CD14-positive monocyte (primary cell): ENCODE data around the gene TKFC. TPM values are rescaled to one million over a fixed set of nuclear protein-coding genes. Genes with fewer than 3 reads are reported as not detected.

Experiments used
- DNase-seq, 3 donors: peaks; one replicate each; pipeline ENCODE4 v3.0.0-alpha.2; 2011 to 2022
- H2AFZ ChIP-seq: 2 replicates; pipeline ENCODE4 v1.6.0; 2012; ENCODE audit warnings: mild to moderate bottlenecking, low read depth, low read length, inconsistent platforms; ENCODE audit not compliant: insufficient read depth, poor library complexity, severe bottlenecking
- H3K27ac ChIP-seq, 2 donors: 1 replicate in 1 of 2; 2 replicates in 1 of 2; pipeline ENCODE4 v1.5.1; 2012 to 2013; ENCODE audit warnings: low read length in 2 of 2, control low read depth in 1 of 2, inconsistent platforms in 1 of 2, low read depth in 1 of 2, mild to moderate bottlenecking in 1 of 2
- H3K27me3 ChIP-seq, 2 donors: one replicate each; pipeline versions ENCODE4 v1.6.0 to v1.6.1; 2011 to 2013; ENCODE audit warnings: low read length in 2 of 2; ENCODE audit not compliant: control insufficient read depth in 2 of 2, insufficient read depth in 2 of 2
- H3K36me3 ChIP-seq, 2 donors: replicated peaks in 1 of 2; 1 replicate in 1 of 2; 2 replicates in 1 of 2; pipeline versions ENCODE4 v1.5.1 to v1.6.1; 2012 to 2013; ENCODE audit warnings: low read length in 2 of 2, control low read depth in 1 of 2, inconsistent platforms in 1 of 2, mild to moderate bottlenecking in 1 of 2; ENCODE audit not compliant: insufficient read depth in 2 of 2, control insufficient read depth in 1 of 2
- H3K4me1 ChIP-seq, 2 donors: 1 replicate in 1 of 2; 2 replicates in 1 of 2; pipeline versions ENCODE4 v1.5.1 to v1.6.1; 2012 to 2013; ENCODE audit warnings: low read length in 2 of 2, control low read depth in 1 of 2, inconsistent platforms in 1 of 2, mild to moderate bottlenecking in 1 of 2, moderate library complexity in 1 of 2; ENCODE audit not compliant: insufficient read depth in 2 of 2, control insufficient read depth in 1 of 2
- H3K4me2 ChIP-seq: replicated peaks from 2 replicates; pipeline ENCODE3; 2012; ENCODE audit warnings: low read length, moderate library complexity, mild to moderate bottlenecking; ENCODE audit not compliant: poor library complexity, severe bottlenecking; ENCODE audit errors: extremely low read depth
- H3K4me3 ChIP-seq, 3 experiments: fragments of 200-600 bp in 1 of 3; sonication (generic) in 1 of 3; replicated peaks in 1 of 3; 1 replicate in 2 of 3; 2 replicates in 1 of 3; pipeline ENCODE4 v1.5.1; 2011 to 2013; ENCODE audit warnings: low read length in 3 of 3, mild to moderate bottlenecking in 3 of 3, control low read depth in 2 of 3, low read depth in 2 of 3, inconsistent platforms in 1 of 3, moderate library complexity in 1 of 3
- H3K79me2 ChIP-seq: 2 replicates; pipeline ENCODE4 v1.6.0; 2012; ENCODE audit warnings: mild to moderate bottlenecking, control low read depth, inconsistent platforms, low read length, moderate library complexity; ENCODE audit not compliant: insufficient read depth
- H3K9ac ChIP-seq: 2 replicates; pipeline ENCODE4 v1.6.0; 2017; ENCODE audit warnings: low read length, mild to moderate bottlenecking; ENCODE audit not compliant: insufficient read depth, poor library complexity, severe bottlenecking
- H3K9me3 ChIP-seq, 2 donors: replicated peaks in 1 of 2; 1 replicate in 1 of 2; 2 replicates in 1 of 2; pipeline versions ENCODE4 v1.5.1 to v1.6.1; 2012 to 2013; ENCODE audit warnings: low read length in 2 of 2, control low read depth in 1 of 2; ENCODE audit not compliant: control insufficient read depth in 1 of 2, insufficient read depth in 1 of 2
- H4K20me1 ChIP-seq: 2 replicates; pipeline ENCODE4 v1.6.0; 2012; ENCODE audit warnings: mild to moderate bottlenecking, low read length, control low read depth, moderate library complexity; ENCODE audit not compliant: insufficient read depth
- H3K27ac Mint-ChIP-seq, 7 donors: one replicate each; pipeline ENCODE4 v1.8.0; 2020; ENCODE audit warnings: mild to moderate bottlenecking in 7 of 7, mixed read lengths in 7 of 7, moderate library complexity in 6 of 7, inconsistent platforms in 2 of 7
- H3K27me3 Mint-ChIP-seq, 3 donors: one replicate each; pipeline ENCODE4 v1.8.0; 2021 to 2022; ENCODE audit warnings: low read depth in 3 of 3, mild to moderate bottlenecking in 3 of 3, mixed read lengths in 3 of 3, moderate library complexity in 3 of 3, inconsistent platforms in 1 of 3
- H3K36me3 Mint-ChIP-seq, 2 donors: one replicate each; pipeline ENCODE4 v1.8.0; 2020; ENCODE audit warnings: mixed read lengths in 2 of 2, inconsistent platforms in 1 of 2, mild to moderate bottlenecking in 1 of 2
- H3K4me1 Mint-ChIP-seq: one replicate; pipeline ENCODE4 v1.8.0; 2020; ENCODE audit warnings: mild to moderate bottlenecking, mixed read lengths
- H3K4me3 Mint-ChIP-seq, 2 donors: one replicate each; pipeline ENCODE4 v1.8.0; 2020; ENCODE audit warnings: mild to moderate bottlenecking in 2 of 2, mixed read lengths in 2 of 2, moderate library complexity in 1 of 2
- H3K9me3 Mint-ChIP-seq, 7 donors: one replicate each; pipeline ENCODE4 v1.8.0; 2020 to 2022; ENCODE audit warnings: mixed read lengths in 7 of 7, mild to moderate bottlenecking in 6 of 7, moderate library complexity in 6 of 7, inconsistent platforms in 2 of 7
- WGBS: methylation state at CpG from one replicate; pipeline ENCODE4 v1.1.5; 2013; ENCODE audit warnings: missing lambda C conversion rate; ENCODE audit not compliant: insufficient coverage; 5-methylcytosine and 5-hydroxymethylcytosine counted together
- intact Hi-C, 2 donors: fragments of 100-400 bp; cut with micrococcal nuclease; formaldehyde crosslinking; loops; one replicate each; pipeline versions ENCODE4 v1.15.0 to v1.15.1; 2023
- polyA plus RNA-seq, 3 donors: library from polyadenylated mRNA; depleted of rRNA in 1 of 3; unstranded in 2 of 3; stranded (reverse) in 1 of 3; fragments of 300-500 nt in 2 of 3; fragments of >200 nt in 1 of 3; fragmentation: Illumina TruSeq in 2 of 3; gene quantifications; 1 replicate in 2 of 3; 2 replicates in 1 of 3; pipeline ENCODE4 v1.2.3, GENCODE V29; 2012 to 2021
- TF ChIP-seq, protein P1 (sequence below): fragments of 200-600 bp; IDR thresholded peaks from one replicate; pipeline ENCODE4 v1.8.0; 2022; ENCODE audit warnings: antibody characterized with exemption, mild to moderate bottlenecking

Gene TKFC
- polyA plus RNA-seq, 3 donors, result 29.5 to 40.8 (median 29.6) TPM

DNA sequence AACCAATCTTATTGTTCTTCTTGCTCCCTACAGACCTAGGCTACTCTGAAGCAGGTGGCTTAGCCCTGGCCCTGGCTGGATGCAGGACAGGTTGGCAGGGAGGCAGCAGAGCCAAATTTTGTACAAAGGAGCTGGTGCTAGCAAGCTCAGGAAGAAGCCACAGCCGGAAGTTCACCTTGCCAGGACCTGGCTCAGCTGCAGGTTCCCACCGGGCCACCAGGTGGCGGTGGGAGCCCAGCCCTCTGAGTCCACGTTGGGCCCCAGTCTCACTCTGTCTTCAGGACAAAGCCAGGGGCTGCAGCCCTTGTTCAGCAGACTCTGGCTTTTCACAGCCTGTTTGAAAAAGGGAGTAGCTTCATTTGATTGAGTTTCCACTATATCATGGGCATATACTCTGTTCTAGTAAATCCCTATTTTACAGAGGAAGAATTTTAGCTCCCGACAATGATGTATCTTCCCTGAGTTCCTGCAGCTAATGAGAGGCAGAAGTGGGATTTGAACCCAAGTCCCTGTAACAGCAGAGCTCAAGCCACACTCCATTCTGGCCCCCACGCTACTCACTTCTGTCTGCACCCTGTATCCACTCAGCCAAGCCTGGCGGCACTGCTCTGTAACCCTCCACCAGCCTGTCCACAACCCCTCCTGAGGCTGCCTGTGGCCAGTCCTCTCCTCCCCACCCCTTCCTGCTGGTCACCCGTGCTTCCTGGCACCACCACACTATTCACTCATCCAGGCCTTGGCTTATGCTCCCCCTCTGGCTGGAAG lies 3.3 kb downstream of the TKFC start:
- peaks cover 1 to 2% (median 2%) of the 10 kb centered on the region in 3 donors for H3K27me3 Mint-ChIP-seq
- Histone ChIP-seq H2AFZ (peak overlapping the region; percentile 6), H3K4me2 (no peak overlapping the region), H3K27ac (no peak overlapping the region), H3K9ac (no peak overlapping the region), H4K20me1 (peaks cover 8% of the 10 kb centered on the region), H3K4me3 (no peak overlapping the region), H3K79me2 (peaks cover 16% of the 10 kb centered on the region), H3K4me1 (peaks cover 25 to 32% of the 10 kb centered on the region in 2 donors), H3K36me3 (peaks cover 3 to 7% of the 10 kb centered on the region in 2 donors), H3K27me3 (no peaks in the 10 kb centered on the region), H3K9me3 (no peaks in the 10 kb centered on the region)
- H3K4me1 Mint-ChIP-seq, result peaks cover 35% of the 10 kb centered on the region
- 30% methylated on average over 7 of the region's 8 CpGs for WGBS
- TF ChIP-seq, protein P1, sequence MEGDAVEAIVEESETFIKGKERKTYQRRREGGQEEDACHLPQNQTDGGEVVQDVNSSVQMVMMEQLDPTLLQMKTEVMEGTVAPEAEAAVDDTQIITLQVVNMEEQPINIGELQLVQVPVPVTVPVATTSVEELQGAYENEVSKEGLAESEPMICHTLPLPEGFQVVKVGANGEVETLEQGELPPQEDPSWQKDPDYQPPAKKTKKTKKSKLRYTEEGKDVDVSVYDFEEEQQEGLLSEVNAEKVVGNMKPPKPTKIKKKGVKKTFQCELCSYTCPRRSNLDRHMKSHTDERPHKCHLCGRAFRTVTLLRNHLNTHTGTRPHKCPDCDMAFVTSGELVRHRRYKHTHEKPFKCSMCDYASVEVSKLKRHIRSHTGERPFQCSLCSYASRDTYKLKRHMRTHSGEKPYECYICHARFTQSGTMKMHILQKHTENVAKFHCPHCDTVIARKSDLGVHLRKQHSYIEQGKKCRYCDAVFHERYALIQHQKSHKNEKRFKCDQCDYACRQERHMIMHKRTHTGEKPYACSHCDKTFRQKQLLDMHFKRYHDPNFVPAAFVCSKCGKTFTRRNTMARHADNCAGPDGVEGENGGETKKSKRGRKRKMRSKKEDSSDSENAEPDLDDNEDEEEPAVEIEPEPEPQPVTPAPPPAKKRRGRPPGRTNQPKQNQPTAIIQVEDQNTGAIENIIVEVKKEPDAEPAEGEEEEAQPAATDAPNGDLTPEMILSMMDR, result peak; percentile 95
- H3K27ac Mint-ChIP-seq, result peak overlapping the region in 3 of 7 donors; percentile 42 to 78 (median 69)
- peaks cover 20 to 27% of the 10 kb centered on the region in 2 donors for H3K36me3 Mint-ChIP-seq
- H3K4me3 Mint-ChIP-seq, result no peak overlapping the region
- intact Hi-C loops, result loop anchor here (1.0 to 5.0 kb wide), 4 partner anchors 48 to 101 kb away; no protein-coding TSS in a partner anchor
- peak; percentile 69 to 83 (median 79) for DNase-seq
- no peaks in the 10 kb centered on the region for H3K9me3 Mint-ChIP-seq

DNA sequence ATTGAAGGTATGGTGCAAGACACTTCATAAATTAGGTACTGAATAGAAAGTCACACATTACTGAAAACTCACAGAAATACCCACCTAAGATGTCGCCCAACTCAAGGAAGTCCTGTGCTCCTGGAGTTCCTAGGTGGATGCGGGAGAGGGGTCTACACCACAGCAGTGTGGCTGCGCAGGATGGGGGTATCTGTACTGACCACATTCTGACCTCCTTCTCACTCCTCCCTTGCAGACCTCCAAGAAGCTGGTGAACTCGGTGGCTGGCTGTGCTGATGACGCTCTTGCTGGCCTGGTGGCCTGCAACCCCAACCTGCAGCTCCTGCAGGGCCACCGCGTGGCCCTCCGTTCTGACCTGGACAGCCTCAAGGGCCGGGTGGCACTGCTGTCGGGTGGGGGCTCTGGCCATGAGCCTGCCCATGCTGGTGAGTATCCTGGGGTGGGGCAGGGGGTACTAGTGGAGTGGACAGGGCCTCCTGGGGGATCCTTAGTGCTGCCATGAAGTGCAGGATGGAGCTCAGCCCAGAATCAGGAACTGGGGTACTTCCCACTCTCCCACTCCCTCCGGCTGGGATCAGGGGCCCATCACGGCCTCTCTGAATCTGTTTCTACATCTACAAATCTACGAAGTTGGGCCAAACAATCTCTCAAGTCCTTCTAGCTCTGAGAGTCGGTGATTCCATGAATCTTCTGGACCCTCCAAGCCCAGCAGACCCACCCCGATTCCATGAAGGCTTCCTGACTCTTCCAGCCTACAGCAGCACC lies 4.9 kb downstream of the TKFC start:
- Mint-ChIP-seq H3K9me3 (no peaks in the 10 kb centered on the region), H3K36me3 (peaks cover 28 to 32% of the 10 kb centered on the region in 2 donors), H3K4me3 (no peak overlapping the region), H3K27me3 (peaks cover 1 to 4% (median 2%) of the 10 kb centered on the region in 3 donors), H3K4me1 (peaks cover 23% of the 10 kb centered on the region), H3K27ac (peak overlapping the region in 2 of 7 donors; percentile 13 to 46)
- 96% methylated on average over 11 of the region's 15 CpGs for WGBS
- intact Hi-C loops, result loop anchor here (2.0 to 5.0 kb wide), 3 partner anchors 47 to 99 kb away; no protein-coding TSS in a partner anchor
- no peak overlapping the region for H3K27ac ChIP-seq
- H3K4me2 ChIP-seq, result no peak overlapping the region
- peaks cover under 1% of the 10 kb centered on the region for H3K79me2 ChIP-seq
- no peaks in the 10 kb centered on the region for H4K20me1 ChIP-seq
- H3K4me1 ChIP-seq, result peaks cover 14 to 18% of the 10 kb centered on the region in 2 donors
- no peak for DNase-seq
- H3K4me3 ChIP-seq, result no peak overlapping the region
- H3K36me3 ChIP-seq, result peaks cover 6 to 23% of the 10 kb centered on the region in 2 donors
- TF ChIP-seq, protein P1, result no peak
- H2AFZ ChIP-seq, result no peak overlapping the region
- H3K9me3 ChIP-seq, result no peaks in the 10 kb centered on the region
- H3K27me3 ChIP-seq, result no peaks in the 10 kb centered on the region
- no peak overlapping the region for H3K9ac ChIP-seq
